GM12872 (cell line): ENCODE data around the gene NIPAL4.

Experiments used
- CTCF ChIP-seq: IDR thresholded peaks from 3 replicates; pipeline ENCODE4 v1.5.1; 2011; ENCODE audit warnings: low read depth, mild to moderate bottlenecking, low read length, moderate library complexity; ENCODE audit not compliant: insufficient read depth

The NIPAL4 gene

GRCh38 chr5:157492886-157493285 lies 32.9 kb downstream of the NIPAL4 start:
- no peak for TF ChIP-seq CTCF

GRCh38 chr5:157494178-157494832 lies 34.3 kb downstream of the NIPAL4 start:
- no peak for TF ChIP-seq CTCF

- TF ChIP-seq CTCF: no peak
Measured at GRCh38 chr5:157496864-157497263, 36.9 kb downstream of the NIPAL4 start.

GRCh38 chr5:157497875-157498611 lies 38.0 kb downstream of the NIPAL4 start:
- TF ChIP-seq CTCF: no peak

- TF ChIP-seq CTCF: no peak
Measured at GRCh38 chr5:157502143-157502647, 42.2 kb downstream of the NIPAL4 start.

GRCh38 chr5:157504053-157504452 lies 44.0 kb downstream of the NIPAL4 start:
- TF ChIP-seq CTCF: no peak

GRCh38 chr5:157505496-157505895 lies 45.5 kb downstream of the NIPAL4 start:
- no peak for TF ChIP-seq CTCF
